Measurements from ENCODE around the gene EFTUD2. TPM values are rescaled to one million over a fixed set of nuclear protein-coding genes. Genes with fewer than 3 reads are reported as not detected.

Gene EFTUD2
- total RNA-seq, 1 donor from 2014 or later: 192 TPM

- DNase-seq (ENCODE audit: low read depth, low spot score): no peak
- no peak overlapping the region for H3K4me3 Mint-ChIP-seq
- TF ChIP-seq CTCF (conservative IDR thresholded peaks at IDR 0.05): no peak
- H3K36me3 Mint-ChIP-seq (ENCODE audit: low read depth): peaks cover 5% of the 10 kb centered on the region
- H3K27ac Mint-ChIP-seq (ENCODE audit: unreplicated experiment): no peak overlapping the region
- no peaks in the 10 kb centered on the region for H3K27me3 Mint-ChIP-seq (ENCODE audit: low read depth)
- no peaks in the 10 kb centered on the region for H3K4me1 Mint-ChIP-seq
- no peaks in the 10 kb centered on the region for H3K9me3 Mint-ChIP-seq
These were observed 11.0 kb downstream of the EFTUD2 start for GRCh38 chr17:44887971-44888954.

- no peaks in the 10 kb centered on the region for H3K27me3 Mint-ChIP-seq (ENCODE audit: low read depth)
- no peak for DNase-seq (ENCODE audit: low read depth, low spot score)
- H3K27ac Mint-ChIP-seq (ENCODE audit: unreplicated experiment): peak overlapping the region; percentile 32
- no peaks in the 10 kb centered on the region for H3K4me1 Mint-ChIP-seq
- peaks cover 7% of the 10 kb centered on the region for H3K36me3 Mint-ChIP-seq (ENCODE audit: low read depth)
- H3K9me3 Mint-ChIP-seq: no peaks in the 10 kb centered on the region
- H3K4me3 Mint-ChIP-seq: no peak overlapping the region
- TF ChIP-seq CTCF (conservative IDR thresholded peaks at IDR 0.05): no peak
These were observed 12.2 kb downstream of the EFTUD2 start for GRCh38 chr17:44887016-44887415.

GRCh38 chr17:44884941-44885340 is 14.3 kb downstream of the EFTUD2 start:
- Mint-ChIP-seq H3K27ac (ENCODE audit: unreplicated experiment) (no peak overlapping the region), H3K36me3 (ENCODE audit: low read depth) (peaks cover 7% of the 10 kb centered on the region), H3K27me3 (ENCODE audit: low read depth) (no peaks in the 10 kb centered on the region), H3K4me3 (no peak overlapping the region), H3K9me3 (no peaks in the 10 kb centered on the region), H3K4me1 (no peaks in the 10 kb centered on the region)
- TF ChIP-seq CTCF (conservative IDR thresholded peaks at IDR 0.05): no peak
- DNase-seq (ENCODE audit: low read depth, low spot score): no peak

GRCh38 chr17:44881145-44881544 is 18.1 kb downstream of the EFTUD2 start:
- Mint-ChIP-seq H3K4me1 (no peaks in the 10 kb centered on the region), H3K36me3 (ENCODE audit: low read depth) (peaks cover 15% of the 10 kb centered on the region), H3K9me3 (no peaks in the 10 kb centered on the region), H3K27ac (ENCODE audit: unreplicated experiment) (no peak overlapping the region), H3K4me3 (no peak overlapping the region), H3K27me3 (ENCODE audit: low read depth) (no peaks in the 10 kb centered on the region)
- DNase-seq (ENCODE audit: low read depth, low spot score): no peak
- TF ChIP-seq CTCF (conservative IDR thresholded peaks at IDR 0.05): no peak

GRCh38 chr17:44880062-44880461 is 19.2 kb downstream of the EFTUD2 start:
- Mint-ChIP-seq H3K27ac (ENCODE audit: unreplicated experiment) (no peak overlapping the region), H3K4me3 (no peak overlapping the region), H3K36me3 (ENCODE audit: low read depth) (peaks cover 15% of the 10 kb centered on the region), H3K9me3 (no peaks in the 10 kb centered on the region), H3K27me3 (ENCODE audit: low read depth) (no peaks in the 10 kb centered on the region), H3K4me1 (no peaks in the 10 kb centered on the region)
- no peak for TF ChIP-seq CTCF (conservative IDR thresholded peaks at IDR 0.05)
- no peak for DNase-seq (ENCODE audit: low read depth, low spot score)

Measured in neural crest cell (in vitro differentiated cells).